Measurements from ENCODE around the gene NDRG4. TPM values are rescaled to one million over a fixed set of nuclear protein-coding genes. Genes with fewer than 3 reads are reported as not detected.
A peak's percentile ranks its signal among the peaks of the same experiment; 100 is the strongest.

NDRG4 gene
- total RNA-seq, 3 donors from 2014 or later: 3.7 to 35.0 (median 5.6) TPM

- H3K9me3 ChIP-seq: no peaks in the 10 kb centered on the region
- H3K4me3 ChIP-seq: no peak overlapping the region
- TF ChIP-seq POLR2AphosphoS5 (IDR thresholded peaks at IDR 0.05) (no peak), CTCF (IDR thresholded peaks at IDR 0.05) (no peak), POLR2A (IDR thresholded peaks at IDR 0.05) (no peak)
- peaks cover 3 to 24% of the 10 kb centered on the region in 2 donors for H3K27me3 ChIP-seq
- H3K36me3 ChIP-seq: no peaks in the 10 kb centered on the region
- H3K27ac ChIP-seq: no peak overlapping the region
- no peaks in the 10 kb centered on the region for H3K4me1 ChIP-seq
- intact Hi-C loops (cut with DNase I; ENCODE audit: low total_unique reads): no loop called here
- DNase-seq (ENCODE audit: low spot score in 2 of 2): peak in 1 of 2 donors; percentile 42
Measured at GRCh38 chr16:58498341-58499091, 1.4 kb upstream of the NDRG4 start.

- no peak for DNase-seq (ENCODE audit: low spot score in 2 of 2)
- Histone ChIP-seq H3K4me3 (no peak overlapping the region), H3K9me3 (no peaks in the 10 kb centered on the region), H3K36me3 (no peaks in the 10 kb centered on the region), H3K4me1 (no peaks in the 10 kb centered on the region), H3K27ac (no peak overlapping the region), H3K27me3 (peaks cover 3 to 24% of the 10 kb centered on the region in 2 donors)
- intact Hi-C loops (cut with DNase I; ENCODE audit: low total_unique reads): no loop called here
- TF ChIP-seq POLR2A (IDR thresholded peaks at IDR 0.05) (no peak), CTCF (IDR thresholded peaks at IDR 0.05) (no peak), POLR2AphosphoS5 (IDR thresholded peaks at IDR 0.05) (no peak)
Measured at GRCh38 chr16:58499092-58499511, 841 bp upstream of the NDRG4 start.

- H3K36me3 ChIP-seq: no peaks in the 10 kb centered on the region
- peaks cover 3 to 24% of the 10 kb centered on the region in 2 donors for H3K27me3 ChIP-seq
- intact Hi-C loops (cut with DNase I; ENCODE audit: low total_unique reads): no loop called here
- H3K27ac ChIP-seq: no peak overlapping the region
- peak in 1 of 2 donors; percentile 51 for DNase-seq (ENCODE audit: low spot score in 2 of 2)
- peak overlapping the region in 2 of 3 donors; percentile 51 to 69 for H3K4me3 ChIP-seq
- H3K9me3 ChIP-seq: no peaks in the 10 kb centered on the region
- H3K4me1 ChIP-seq: no peaks in the 10 kb centered on the region
- no peak for TF ChIP-seq POLR2A (IDR thresholded peaks at IDR 0.05)
- TF ChIP-seq POLR2AphosphoS5 (IDR thresholded peaks at IDR 0.05): no peak
- no peak for TF ChIP-seq CTCF (IDR thresholded peaks at IDR 0.05)
Measured at GRCh38 chr16:58500430-58501241, 693 bp downstream of the NDRG4 start.

GRCh38 chr16:58501242-58502131, 1.5 kb downstream of the NDRG4 start:
- H3K27me3 ChIP-seq: peaks cover 3 to 24% of the 10 kb centered on the region in 2 donors
- DNase-seq (ENCODE audit: low spot score in 2 of 2): peak in 1 of 2 donors; percentile 55
- H3K27ac ChIP-seq: no peak overlapping the region
- H3K4me1 ChIP-seq: no peaks in the 10 kb centered on the region
- H3K4me3 ChIP-seq: peak overlapping the region; percentile 0 to 69 (median 51)
- no peaks in the 10 kb centered on the region for H3K9me3 ChIP-seq
- H3K36me3 ChIP-seq: no peaks in the 10 kb centered on the region
- TF ChIP-seq CTCF (IDR thresholded peaks at IDR 0.05) (no peak), POLR2A (IDR thresholded peaks at IDR 0.05) (no peak)
- intact Hi-C loops (cut with DNase I; ENCODE audit: low total_unique reads): no loop called here
